Choroid plexus epithelial cell (primary cell): ENCODE results near the gene RUNX1.
"Not testable (repeated sequence)": the region's sequence is repeated elsewhere in the genome, so short reads cannot be mapped to it uniquely, and the experiment has no call there.

Experiments used
- DNase-seq: peaks from one replicate; pipeline ENCODE4 v3.0.0-alpha.2; 2010; ENCODE audit warnings: low read depth
- H3K4me3 ChIP-seq: 2 replicates; pipeline ENCODE4 v1.5.1; 2011; ENCODE audit warnings: low read depth, mild to moderate bottlenecking, control low read depth, low read length, moderate library complexity
- CTCF ChIP-seq: conservative IDR thresholded peaks from 2 replicates; pipeline ENCODE4 v1.5.1; 2011; ENCODE audit warnings: low read depth, mild to moderate bottlenecking, control low read depth, inconsistent platforms, low read length, moderate library complexity

The RUNX1 gene

GRCh38 chr21:34968414-34969333 lies 80.4 kb downstream of the RUNX1 start:
- TF ChIP-seq CTCF = no peak
- no peak for DNase-seq
- H3K4me3 ChIP-seq = no peak overlapping the region

- no peak for DNase-seq
- no peak overlapping the region for H3K4me3 ChIP-seq
- TF ChIP-seq CTCF = no peak
Measured at GRCh38 chr21:34967509-34968289, 81.4 kb downstream of the RUNX1 start.

GRCh38 chr21:34966881-34967280 lies 82.2 kb downstream of the RUNX1 start:
- not testable (repeated sequence) for H3K4me3 ChIP-seq, DNase-seq

GRCh38 chr21:34965200-34966174 lies 83.6 kb downstream of the RUNX1 start:
- no peak for TF ChIP-seq CTCF
- peak; percentile 42 for DNase-seq
- no peak overlapping the region for H3K4me3 ChIP-seq

GRCh38 chr21:34962586-34963222 lies 86.4 kb downstream of the RUNX1 start:
- no peak overlapping the region for H3K4me3 ChIP-seq
- no peak for TF ChIP-seq CTCF
- peak; percentile 14 for DNase-seq

DNA sequence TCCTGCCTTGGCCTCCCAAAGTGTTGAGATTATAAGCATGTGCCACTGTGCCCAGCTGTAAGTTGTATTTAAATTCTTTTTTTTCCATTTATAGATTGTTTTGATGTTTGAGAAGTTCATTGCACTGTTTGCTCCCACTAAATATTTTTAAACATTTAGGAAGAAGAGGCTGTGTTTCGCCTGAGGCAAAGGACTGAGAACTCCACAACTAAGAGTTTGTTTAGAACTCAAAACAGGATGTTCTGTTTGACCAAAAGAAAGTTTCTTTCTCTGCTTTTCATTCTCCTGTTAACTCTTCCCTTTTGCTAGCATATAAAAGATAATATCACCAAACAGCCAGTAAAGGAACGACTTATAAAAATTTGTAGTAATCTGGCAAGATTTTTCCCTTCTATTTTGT lies 87.0 kb downstream of the RUNX1 start:
- DNase-seq = no peak
- TF ChIP-seq CTCF = no peak
- H3K4me3 ChIP-seq = no peak overlapping the region
